ENCODE measurements around the gene ZFYVE27.

DNA sequence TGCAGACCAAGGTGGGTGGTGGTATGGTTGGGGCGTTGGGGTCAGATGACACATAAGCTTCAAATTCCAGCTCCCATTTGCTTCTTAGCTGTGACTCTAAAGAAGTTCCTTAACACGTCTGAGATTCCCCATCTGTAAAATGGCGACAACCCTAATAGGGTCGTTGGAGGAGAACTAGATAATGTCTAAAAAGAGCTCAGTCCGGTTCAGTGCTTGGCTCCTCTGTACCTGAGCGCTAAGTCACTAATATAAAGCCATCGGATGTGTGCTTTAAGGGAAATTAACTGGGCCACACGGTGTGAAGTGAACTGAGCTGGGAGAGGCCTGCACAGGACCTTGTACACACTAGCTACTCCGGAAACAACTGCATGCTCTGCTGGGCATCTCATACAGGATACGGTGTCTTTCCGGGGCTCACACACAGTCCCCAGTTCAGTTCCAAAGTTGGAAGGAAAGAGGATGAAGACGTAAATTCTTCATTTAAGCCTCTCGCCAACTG, 476 bp upstream of the ZFYVE27 start:
- TF ChIP-seq, protein P1, sequence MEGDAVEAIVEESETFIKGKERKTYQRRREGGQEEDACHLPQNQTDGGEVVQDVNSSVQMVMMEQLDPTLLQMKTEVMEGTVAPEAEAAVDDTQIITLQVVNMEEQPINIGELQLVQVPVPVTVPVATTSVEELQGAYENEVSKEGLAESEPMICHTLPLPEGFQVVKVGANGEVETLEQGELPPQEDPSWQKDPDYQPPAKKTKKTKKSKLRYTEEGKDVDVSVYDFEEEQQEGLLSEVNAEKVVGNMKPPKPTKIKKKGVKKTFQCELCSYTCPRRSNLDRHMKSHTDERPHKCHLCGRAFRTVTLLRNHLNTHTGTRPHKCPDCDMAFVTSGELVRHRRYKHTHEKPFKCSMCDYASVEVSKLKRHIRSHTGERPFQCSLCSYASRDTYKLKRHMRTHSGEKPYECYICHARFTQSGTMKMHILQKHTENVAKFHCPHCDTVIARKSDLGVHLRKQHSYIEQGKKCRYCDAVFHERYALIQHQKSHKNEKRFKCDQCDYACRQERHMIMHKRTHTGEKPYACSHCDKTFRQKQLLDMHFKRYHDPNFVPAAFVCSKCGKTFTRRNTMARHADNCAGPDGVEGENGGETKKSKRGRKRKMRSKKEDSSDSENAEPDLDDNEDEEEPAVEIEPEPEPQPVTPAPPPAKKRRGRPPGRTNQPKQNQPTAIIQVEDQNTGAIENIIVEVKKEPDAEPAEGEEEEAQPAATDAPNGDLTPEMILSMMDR (IDR thresholded peaks at IDR 0.05) = no peak
- no peak for TF ChIP-seq ZFX (IDR thresholded peaks at IDR 0.05; ENCODE audit: borderline replicate concordance)
